Astrocyte (in vitro differentiated cells and primary cell): ENCODE results near the gene FAM221B.

Experiments used
- EZH2 ChIP-seq: IDR thresholded peaks from 2 replicates; pipeline ENCODE4 v1.6.1; 2012; ENCODE audit warnings: mild to moderate bottlenecking, low read length, inconsistent platforms; ENCODE audit not compliant: insufficient read depth
- TF ChIP-seq, protein P1 (sequence below): IDR thresholded peaks from 2 replicates; pipeline ENCODE4 v1.5.1; 2011; ENCODE audit warnings: low read depth, mild to moderate bottlenecking, inconsistent platforms, low read length, moderate library complexity; ENCODE audit not compliant: insufficient read depth

DNA sequence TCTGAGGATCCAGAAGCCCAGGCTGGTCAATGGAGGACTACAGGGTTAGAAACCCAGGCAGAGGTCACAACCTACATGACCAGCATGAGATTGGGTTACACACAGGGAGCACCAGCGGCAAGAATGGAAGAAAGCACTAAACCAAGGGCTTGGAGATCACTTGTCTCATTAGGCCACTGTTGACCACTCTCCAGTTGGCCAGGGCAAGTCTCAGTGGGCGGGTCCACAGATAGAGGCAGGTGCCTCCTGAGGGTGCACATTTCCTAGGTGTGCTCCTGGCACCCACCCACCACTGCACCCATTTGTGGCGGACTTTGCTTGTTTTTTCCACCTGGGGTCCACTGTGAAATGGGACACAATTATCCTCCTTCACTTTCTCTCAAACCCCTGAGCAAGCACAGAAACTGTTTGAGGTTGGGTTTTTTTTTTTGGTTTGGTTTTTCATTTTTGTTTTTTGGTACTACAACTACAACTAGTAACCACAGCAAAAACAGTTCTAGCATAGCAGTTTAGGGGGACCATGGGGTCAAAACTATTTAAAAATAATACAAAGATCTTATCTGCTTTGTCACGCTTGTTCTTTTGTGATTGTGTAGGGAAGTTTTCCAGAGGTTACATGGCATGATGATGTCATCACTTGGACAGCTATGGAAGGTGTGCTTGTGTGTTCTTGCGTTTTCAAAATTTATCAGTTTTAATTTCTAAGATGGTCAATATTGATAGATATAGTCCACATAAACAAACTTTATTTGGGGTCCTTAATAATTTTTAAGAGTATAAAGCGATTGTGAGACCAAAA, 31.0 kb downstream of the FAM221B start:
- TF ChIP-seq, protein P1, sequence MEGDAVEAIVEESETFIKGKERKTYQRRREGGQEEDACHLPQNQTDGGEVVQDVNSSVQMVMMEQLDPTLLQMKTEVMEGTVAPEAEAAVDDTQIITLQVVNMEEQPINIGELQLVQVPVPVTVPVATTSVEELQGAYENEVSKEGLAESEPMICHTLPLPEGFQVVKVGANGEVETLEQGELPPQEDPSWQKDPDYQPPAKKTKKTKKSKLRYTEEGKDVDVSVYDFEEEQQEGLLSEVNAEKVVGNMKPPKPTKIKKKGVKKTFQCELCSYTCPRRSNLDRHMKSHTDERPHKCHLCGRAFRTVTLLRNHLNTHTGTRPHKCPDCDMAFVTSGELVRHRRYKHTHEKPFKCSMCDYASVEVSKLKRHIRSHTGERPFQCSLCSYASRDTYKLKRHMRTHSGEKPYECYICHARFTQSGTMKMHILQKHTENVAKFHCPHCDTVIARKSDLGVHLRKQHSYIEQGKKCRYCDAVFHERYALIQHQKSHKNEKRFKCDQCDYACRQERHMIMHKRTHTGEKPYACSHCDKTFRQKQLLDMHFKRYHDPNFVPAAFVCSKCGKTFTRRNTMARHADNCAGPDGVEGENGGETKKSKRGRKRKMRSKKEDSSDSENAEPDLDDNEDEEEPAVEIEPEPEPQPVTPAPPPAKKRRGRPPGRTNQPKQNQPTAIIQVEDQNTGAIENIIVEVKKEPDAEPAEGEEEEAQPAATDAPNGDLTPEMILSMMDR = no peak
- no peak for TF ChIP-seq EZH2
